K562 (cell line): ENCODE data around the gene NDUFB7. TPM values are rescaled to one million over a fixed set of nuclear protein-coding genes. Genes with fewer than 3 reads are reported as not detected.

Source experiments
- ATAC-seq: fragments of 200-7000 bp; cut with Tn5 transposase; 3 replicates; pipeline ENCODE4 v1.9.1; 2020; ENCODE audit warnings: moderate library complexity
- BruUV-seq: library from RNA; stranded (reverse); fragments of 400-500 nt; replicated peaks from 2 replicates; lab custom pipeline; 2021; lab: Mats Ljungman, UMichigan
- CTCF ChIA-PET: fragments of 300-600 bp; formaldehyde crosslinking; extraction: SDS; loops from one replicate; lab custom pipeline; 2021; ENCODE audit warnings: low intra/inter-chr PET ratio; lab: Yijun Ruan, JAX
- POLR2A ChIA-PET: fragments of 300-600, 350-650 bp; sonication (Branson Sonifier 250); formaldehyde crosslinking; extraction: SDS; loops from one replicate; lab custom pipeline; 2021; ENCODE audit warnings: antibody characterized with exemption, inconsistent platforms; lab: Yijun Ruan, JAX
- DNase-seq, 4 experiments: peaks; one replicate each; pipeline versions ENCODE4 v3.0.0 to v3.0.0-alpha.2; 2011 to 2018; ENCODE audit warnings: low spot score in 3 of 4, mixed read lengths in 3 of 4; ENCODE audit errors: extremely low read depth in 1 of 4
- FAIRE-seq: peaks from 2 replicates; lab custom pipeline; 2011; peaks lifted over from hg19 to GRCh38; lab: Jason Lieb, UNC
- H2AFZ ChIP-seq: 2 replicates; pipeline ENCODE4 v1.6.0; 2011; ENCODE audit warnings: low read depth, low read length, control low read depth, inconsistent platforms
- H3K27ac ChIP-seq: fragments of 200-600 bp; 3 replicates; pipeline ENCODE4 v1.8.0; 2011; ENCODE audit warnings: low read depth, mild to moderate bottlenecking, control low read depth, inconsistent platforms, low read length, moderate library complexity, mixed read lengths; ENCODE audit errors: extremely low read depth
- H3K27me3 ChIP-seq, 2 experiments: fragments of 300-600 bp in 1 of 2; 2 replicates in 1 of 2; 3 replicates in 1 of 2; pipeline versions ENCODE4 v1.6.0 to v1.8.0; 2011; ENCODE audit warnings: inconsistent platforms in 2 of 2, low read length in 2 of 2, mild to moderate bottlenecking in 1 of 2, mixed read lengths in 1 of 2, moderate library complexity in 1 of 2; ENCODE audit not compliant: control insufficient read depth in 2 of 2, insufficient read depth in 2 of 2
- H3K36me3 ChIP-seq: fragments of 300-600 bp; 3 replicates; pipeline ENCODE4 v1.8.0; 2011; ENCODE audit warnings: mild to moderate bottlenecking, low read length, inconsistent platforms; ENCODE audit not compliant: control insufficient read depth, insufficient read depth
- H3K4me1 ChIP-seq, 2 experiments: fragments of 200-600 bp in 1 of 2; replicated peaks in 1 of 2; 2 replicates in 1 of 2; 3 replicates in 1 of 2; pipeline versions ENCODE4 v1.5.1 to v1.8.0; 2011; ENCODE audit warnings: inconsistent platforms in 2 of 2, low read length in 2 of 2, mild to moderate bottlenecking in 1 of 2, mixed read lengths in 1 of 2, moderate library complexity in 1 of 2; ENCODE audit not compliant: control insufficient read depth in 2 of 2, insufficient read depth in 2 of 2
- H3K4me2 ChIP-seq: 2 replicates; pipeline ENCODE4 v1.6.1; 2011; ENCODE audit warnings: low read length, control low read depth, inconsistent platforms, mixed read lengths; ENCODE audit not compliant: insufficient read depth
- H3K4me3 ChIP-seq: fragments of 200-600 bp; sonication (generic), shearing (Covaris generic); 2 replicates; pipeline ENCODE4 v1.5.1; 2016; ENCODE audit warnings: control low read depth, inconsistent platforms
- H3K79me2 ChIP-seq: fragments of 200-600 bp; 3 replicates; pipeline ENCODE4 v1.8.0; 2011; ENCODE audit warnings: low read length, inconsistent platforms; ENCODE audit not compliant: control insufficient read depth, insufficient read depth
- H3K9ac ChIP-seq, 2 experiments: 2 replicates each; pipeline versions ENCODE4 v1.6.0 to v1.6.1; 2011; ENCODE audit warnings: low read depth in 2 of 2, low read length in 2 of 2, control low read depth in 1 of 2, inconsistent platforms in 1 of 2, mild to moderate bottlenecking in 1 of 2, mixed read lengths in 1 of 2; ENCODE audit not compliant: insufficient read depth in 1 of 2
- H3K9me1 ChIP-seq: one replicate; pipeline ENCODE4 v1.6.0; 2011; ENCODE audit warnings: inconsistent platforms, mild to moderate bottlenecking, low read length, moderate library complexity; ENCODE audit not compliant: control insufficient read depth, insufficient read depth
- H3K9me3 ChIP-seq: replicated peaks from 2 replicates; pipeline ENCODE4 v1.5.1; 2011; ENCODE audit warnings: low read depth, low read length, inconsistent platforms; ENCODE audit not compliant: control insufficient read depth, insufficient read depth
- H4K20me1 ChIP-seq: replicated peaks from 2 replicates; pipeline ENCODE4 v1.6.1; 2011; ENCODE audit warnings: low read length, inconsistent platforms, mixed read lengths; ENCODE audit not compliant: control insufficient read depth, insufficient read depth
- ARHGAP35 ChIP-seq: fragments of 450-650 bp; IDR thresholded peaks from 2 replicates; pipeline ENCODE4 v1.6.1; 2018; ENCODE audit not compliant: partially characterized antibody
- DACH1 ChIP-seq: fragments of 450-650 bp; IDR thresholded peaks from 2 replicates; pipeline ENCODE4 v1.6.1; 2018; ENCODE audit not compliant: partially characterized antibody
- EP400 ChIP-seq: fragments of 450-650 bp; IDR thresholded peaks from 2 replicates; pipeline ENCODE4 v1.6.1; 2017; ENCODE audit warnings: antibody characterized with exemption, mild to moderate bottlenecking, moderate library complexity
- FOXK2 ChIP-seq, 2 experiments: fragments of 450-650 bp; IDR thresholded peaks in 1 of 2; conservative IDR thresholded peaks in 1 of 2; 2 replicates each; pipeline ENCODE4 v1.6.1; 2016; ENCODE audit warnings: low read depth in 2 of 2, mild to moderate bottlenecking in 1 of 2
- GATAD2A ChIP-seq: fragments of 450-650 bp; IDR thresholded peaks from 2 replicates; pipeline ENCODE4 v1.6.1; 2017
- HDAC2 ChIP-seq: fragments of 450-650 bp; IDR thresholded peaks from 2 replicates; pipeline ENCODE4 v1.6.1; 2016; ENCODE audit warnings: mild to moderate bottlenecking
- PHB ChIP-seq: fragments of 250-450 bp; sonication (Bioruptor Pico); IDR thresholded peaks from 2 replicates; pipeline ENCODE4 v1.5.0; 2021
- POLR2AphosphoS2 ChIP-seq: IDR thresholded peaks from 2 replicates; pipeline ENCODE4 v1.6.1; 2012; ENCODE audit warnings: low read length, improper control_type of control experiment
- SP1 ChIP-seq: sonication (generic); formaldehyde crosslinking; IDR thresholded peaks from 2 replicates; pipeline ENCODE4 v1.8.1; 2022; ENCODE audit warnings: mild to moderate bottlenecking, missing genetic modification reagents
- TCF7 ChIP-seq: sonication (generic); IDR thresholded peaks from 2 replicates; pipeline ENCODE4 v1.6.1; 2016; ENCODE audit warnings: antibody characterized with exemption, borderline replicate concordance
- TOE1 ChIP-seq, 2 experiments: fragments of 450-650 bp in 1 of 2; sonication (generic) in 1 of 2; formaldehyde crosslinking in 1 of 2; IDR thresholded peaks; 2 replicates each; pipeline versions ENCODE4 v1.7.1 to v1.8.0; 2016 to 2022; ENCODE audit warnings: borderline replicate concordance in 2 of 2, mild to moderate bottlenecking in 2 of 2, antibody characterized with exemption in 1 of 2, inconsistent platforms in 1 of 2, low read depth in 1 of 2, missing genetic modification reagents in 1 of 2, moderate library complexity in 1 of 2
- ZNF280B ChIP-seq: fragments of 250-450 bp; sonication (Bioruptor Pico); IDR thresholded peaks from 2 replicates; pipeline ENCODE4 v1.5.1; 2021; ENCODE audit warnings: mild to moderate bottlenecking
- WGBS: fragments of 100-300 bp; shearing (Covaris generic); methylation state at CpG from one replicate; pipeline ENCODE4 v1.1.6; 2016; ENCODE audit warnings: low coverage, mixed read lengths; ENCODE audit not compliant: insufficient coverage; ENCODE audit errors: missing lambda C conversion rate; 5-methylcytosine and 5-hydroxymethylcytosine counted together
- in situ Hi-C: fragments of 300-500 bp; cut with MboI; formaldehyde crosslinking; loops from 4 replicates; pipeline ENCODE4 v1.15.0; 2018; ENCODE audit warnings: inconsistent platforms, mixed read lengths
- intact Hi-C: fragments of 100-400 bp; cut with micrococcal nuclease; formaldehyde crosslinking; loops from 2 replicates; pipeline ENCODE4 v1.14.2; 2022
- polyA plus RNA-seq, 8 experiments: library from polyadenylated mRNA; depleted of rRNA in 4 of 8; stranded (reverse) in 5 of 8; unstranded in 3 of 8; fragments of >200 nt; fragmentation: Nextera tagmentation in 2 of 8; fragmentation: Illumina TruSeq in 1 of 8; extraction: Ambion mirVana in 2 of 8; extraction: Trizol in 1 of 8; gene quantifications; 2 replicates each; pipeline versions ENCODE4 v1.2.1 to v1.2.3, GENCODE V29; 2011 to 2014; ENCODE audit warnings: inconsistent platforms in 1 of 8, missing spikeins in 1 of 8
- total RNA-seq, 7 experiments: library from RNA; depleted of rRNA in 6 of 7; stranded (reverse); fragments of >200 nt in 6 of 7; fragmentation: Illumina TruSeq in 2 of 7; extraction: Trizol in 2 of 7; gene quantifications; 2 replicates each; pipeline versions ENCODE4 v1.2.1 to v1.2.3, GENCODE V29; 2011 to 2021; ENCODE audit warnings: low replicate concordance in 1 of 7
- TF ChIP-seq, protein P1 (sequence below), 2 experiments: fragments of 450-650 bp in 1 of 2; sonication (generic) in 1 of 2; formaldehyde crosslinking in 1 of 2; IDR thresholded peaks in 1 of 2; conservative IDR thresholded peaks in 1 of 2; 2 replicates each; pipeline versions ENCODE4 v1.6.1 to v1.8.1; 2016 to 2023; ENCODE audit warnings: mild to moderate bottlenecking in 2 of 2, moderate library complexity in 2 of 2, inconsistent platforms in 1 of 2, missing genetic modification reagents in 1 of 2
- TF ChIP-seq, protein P2 (sequence below), 2 experiments: fragments of 150-350 bp in 1 of 2; IDR thresholded peaks; 2 replicates each; pipeline ENCODE4 v1.6.1; 2012 to 2016; ENCODE audit warnings: low read depth in 2 of 2, low read length in 2 of 2, mild to moderate bottlenecking in 1 of 2, moderate library complexity in 1 of 2

NDUFB7 gene
- total and polyA plus RNA-seq, 9 of the 15 experiments (the other 6 are each of a cell fraction or from before 2014, with no cell fraction given): 14.9 to 842 (median 137) TPM

- DNase-seq: no peak
- Histone ChIP-seq H3K79me2 (peaks cover 42% of the 10 kb centered on the region), H4K20me1 (peaks cover 5% of the 10 kb centered on the region; the same call in 1 of the 2 replicates), H3K9me1 (no peaks in the 10 kb centered on the region), H3K4me2 (peak overlapping the region; percentile 69), H3K36me3 (peaks cover 6% of the 10 kb centered on the region; the same call in 2 of the 3 replicates), H3K4me3 (peak overlapping the region; percentile 76), H3K27me3 (no peaks in the 10 kb centered on the region), H3K9ac (peak overlapping the region; percentile 65 to 86), H3K4me1 (peaks cover 26 to 60% of the 10 kb centered on the region in 2 experiments; a peak in 4 of 5 replicates), H2AFZ (peak overlapping the region; percentile 87), H3K9me3 (no peaks in the 10 kb centered on the region), H3K27ac (peak overlapping the region; percentile 73)
- no peak for ATAC-seq
- BruUV-seq: no TSS peak
- POLR2A ChIA-PET: interaction anchor here (0.6 to 1.0 kb wide), 4 partner anchors 10 to 842 kb away, joined by 3 to 5 read pairs (median 4); partner anchors contain the start of genes ASF1B and DNAJB1
- in situ Hi-C loops: no loop called here
- 15% methylated on average over 23 of the region's 39 CpGs for WGBS
- CTCF ChIA-PET: no interaction called here
- intact Hi-C loops: no loop called here
- no peak for FAIRE-seq
- no peak for TF ChIP-seq ZNF280B (CRISPR knock-in tag)
- TF ChIP-seq, protein P1, sequence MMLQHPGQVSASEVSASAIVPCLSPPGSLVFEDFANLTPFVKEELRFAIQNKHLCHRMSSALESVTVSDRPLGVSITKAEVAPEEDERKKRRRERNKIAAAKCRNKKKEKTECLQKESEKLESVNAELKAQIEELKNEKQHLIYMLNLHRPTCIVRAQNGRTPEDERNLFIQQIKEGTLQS (IDR thresholded peaks at IDR 0.05): peak; percentile 36; the same call in 1 of the 2 replicates
- TF ChIP-seq, protein P1 (CRISPR knock-in tag; conservative IDR thresholded peaks at IDR 0.05): 0 out of 2 replicates have a peak, but pooled peaks have one; percentile 31
- TF ChIP-seq HDAC2: peak; percentile 49
- 0 out of 2 replicates have a peak, but pooled peaks have one; percentile 55 for TF ChIP-seq TCF7
- TF ChIP-seq GATAD2A: no peak
- peak; percentile 54 for TF ChIP-seq DACH1
- no peak for TF ChIP-seq SP1
- TF ChIP-seq FOXK2 (conservative IDR thresholded peaks at IDR 0.05 in 1 of 2, IDR thresholded peaks at IDR 0.05 in 1 of 2; ENCODE audit: low read depth in 2 of 2): no peak
- TF ChIP-seq POLR2AphosphoS2: no peak
- TF ChIP-seq, protein P2, sequence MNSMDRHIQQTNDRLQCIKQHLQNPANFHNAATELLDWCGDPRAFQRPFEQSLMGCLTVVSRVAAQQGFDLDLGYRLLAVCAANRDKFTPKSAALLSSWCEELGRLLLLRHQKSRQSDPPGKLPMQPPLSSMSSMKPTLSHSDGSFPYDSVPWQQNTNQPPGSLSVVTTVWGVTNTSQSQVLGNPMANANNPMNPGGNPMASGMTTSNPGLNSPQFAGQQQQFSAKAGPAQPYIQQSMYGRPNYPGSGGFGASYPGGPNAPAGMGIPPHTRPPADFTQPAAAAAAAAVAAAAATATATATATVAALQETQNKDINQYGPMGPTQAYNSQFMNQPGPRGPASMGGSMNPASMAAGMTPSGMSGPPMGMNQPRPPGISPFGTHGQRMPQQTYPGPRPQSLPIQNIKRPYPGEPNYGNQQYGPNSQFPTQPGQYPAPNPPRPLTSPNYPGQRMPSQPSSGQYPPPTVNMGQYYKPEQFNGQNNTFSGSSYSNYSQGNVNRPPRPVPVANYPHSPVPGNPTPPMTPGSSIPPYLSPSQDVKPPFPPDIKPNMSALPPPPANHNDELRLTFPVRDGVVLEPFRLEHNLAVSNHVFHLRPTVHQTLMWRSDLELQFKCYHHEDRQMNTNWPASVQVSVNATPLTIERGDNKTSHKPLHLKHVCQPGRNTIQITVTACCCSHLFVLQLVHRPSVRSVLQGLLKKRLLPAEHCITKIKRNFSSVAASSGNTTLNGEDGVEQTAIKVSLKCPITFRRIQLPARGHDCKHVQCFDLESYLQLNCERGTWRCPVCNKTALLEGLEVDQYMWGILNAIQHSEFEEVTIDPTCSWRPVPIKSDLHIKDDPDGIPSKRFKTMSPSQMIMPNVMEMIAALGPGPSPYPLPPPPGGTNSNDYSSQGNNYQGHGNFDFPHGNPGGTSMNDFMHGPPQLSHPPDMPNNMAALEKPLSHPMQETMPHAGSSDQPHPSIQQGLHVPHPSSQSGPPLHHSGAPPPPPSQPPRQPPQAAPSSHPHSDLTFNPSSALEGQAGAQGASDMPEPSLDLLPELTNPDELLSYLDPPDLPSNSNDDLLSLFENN (IDR thresholded peaks at IDR 0.05; ENCODE audit: low read depth in 2 of 2, low read length in 2 of 2): no peak
- TF ChIP-seq TOE1 (IDR thresholded peaks at IDR 0.05; ENCODE audit: borderline replicate concordance): peak; percentile 70
- no peak for TF ChIP-seq TOE1 (CRISPR knock-in tag; IDR thresholded peaks at IDR 0.05; ENCODE audit: borderline replicate concordance, low read depth)
- TF ChIP-seq EP400: peak; percentile 34
- 0 out of 2 replicates have a peak, but pooled peaks have one; percentile 32 for TF ChIP-seq PHB
- no peak for TF ChIP-seq ARHGAP35
Measured at GRCh38 chr19:14528419-14529253, 43.2 kb downstream of the NDUFB7 start.
